Sciatic nerve (tissue), 2 donors: ENCODE results near the gene HSD11B1L. TPM values are rescaled to one million over a fixed set of nuclear protein-coding genes. Genes with fewer than 3 reads are reported as not detected.

Experiments used
- ATAC-seq: fragments of 200-7000 bp; cut with Tn5 transposase; one replicate; pipeline ENCODE4 v1.9.1; 2020; ENCODE audit warnings: mild to moderate bottlenecking, moderate library complexity
- DNase-seq: peaks from one replicate; pipeline ENCODE4 v3.0.0-alpha.2; 2020; ENCODE audit warnings: low spot score
- intact Hi-C: fragments of 100-400 bp; cut with DNase I; formaldehyde crosslinking; loops from one replicate; pipeline ENCODE4 v1.14.2; 2022
- total RNA-seq: library from RNA; stranded (reverse); fragmentation: NEBNext Ultra II Directional; extraction: Animal tissue kit (Norgen Biotek cat#: 25700); gene quantifications from one replicate; pipeline ENCODE4 v1.2.1, GENCODE V29; 2021
- donor health status: DM: no; HTN: no; CAD: no.
- donor health status: DM: no; HTN: no; CAD: no.

HSD11B1L gene
- total RNA-seq, 1 donor from 2014 or later, result 3.7 TPM

GRCh38 chr19:5665781-5666513 is 14.9 kb upstream of the HSD11B1L start:
- DNase-seq, result no peak
- intact Hi-C loops, result no loop called here
- peak; percentile 21 for ATAC-seq

GRCh38 chr19:5666921-5667610 is 13.8 kb upstream of the HSD11B1L start:
- intact Hi-C loops, result no loop called here
- no peak for DNase-seq
- ATAC-seq, result no peak

GRCh38 chr19:5667751-5668271 is 13.0 kb upstream of the HSD11B1L start:
- ATAC-seq (no peak), DNase-seq (no peak)
- intact Hi-C loops, result no loop called here

GRCh38 chr19:5669212-5669611 is 11.6 kb upstream of the HSD11B1L start:
- ATAC-seq, result no peak
- intact Hi-C loops, result no loop called here
- no peak for DNase-seq

GRCh38 chr19:5671600-5671999 is 9.2 kb upstream of the HSD11B1L start:
- intact Hi-C loops, result no loop called here
- no peak for ATAC-seq

GRCh38 chr19:5672708-5673459 is 7.9 kb upstream of the HSD11B1L start:
- no peak for DNase-seq
- ATAC-seq, result no peak
- intact Hi-C loops, result no loop called here

More at GRCh38 chr19:5671600-5671999, 9.2 kb upstream of the HSD11B1L start:
- no peak for DNase-seq

GRCh38 chr19:5673752-5674151 is 7.1 kb upstream of the HSD11B1L start:
- intact Hi-C loops, result no loop called here
- ATAC-seq (no peak), DNase-seq (no peak)

GRCh38 chr19:5674714-5675113 is 6.1 kb upstream of the HSD11B1L start:
- DNase-seq, result no peak
- intact Hi-C loops, result no loop called here
- ATAC-seq, result no peak

GRCh38 chr19:5676105-5676771 is 4.6 kb upstream of the HSD11B1L start:
- intact Hi-C loops, result no loop called here
- ATAC-seq, result no peak

GRCh38 chr19:5676772-5677105 is 4.1 kb upstream of the HSD11B1L start:
- intact Hi-C loops, result no loop called here
- DNase-seq (no peak), ATAC-seq (no peak)

More at GRCh38 chr19:5676105-5676771, 4.6 kb upstream of the HSD11B1L start:
- no peak for DNase-seq

- DNase-seq (no peak), ATAC-seq (no peak)
- intact Hi-C loops, result no loop called here
These were observed 3.7 kb upstream of the HSD11B1L start for GRCh38 chr19:5677136-5677535.

- intact Hi-C loops, result no loop called here
- DNase-seq (no peak), ATAC-seq (no peak)
These were observed 3.2 kb upstream of the HSD11B1L start for GRCh38 chr19:5677580-5677979.

- no peak for DNase-seq
- ATAC-seq, result no peak
- intact Hi-C loops, result no loop called here
These were observed 2.6 kb upstream of the HSD11B1L start for GRCh38 chr19:5678071-5678718.

GRCh38 chr19:5679289-5680083 is 1.3 kb upstream of the HSD11B1L start:
- DNase-seq (no peak), ATAC-seq (no peak)
- intact Hi-C loops, result no loop called here

- DNase-seq (peak; percentile 83), ATAC-seq (peak; percentile 4)
- intact Hi-C loops, result no loop called here
These were observed 767 bp upstream of the HSD11B1L start for GRCh38 chr19:5680084-5680436.

GRCh38 chr19:5681391-5682106 is 722 bp downstream of the HSD11B1L start:
- intact Hi-C loops, result no loop called here
- DNase-seq, result no peak
- no peak for ATAC-seq

GRCh38 chr19:5682107-5682482 is 1.3 kb downstream of the HSD11B1L start:
- no peak for ATAC-seq

More at GRCh38 chr19:5682107-5682482, 1.3 kb downstream of the HSD11B1L start:
- no peak for DNase-seq
- intact Hi-C loops, result no loop called here
